OCI-LY7 (cell line): ENCODE measurements around the gene FBXW12.

ENCODE experiments used
- EZH2phosphoT487 ChIP-seq: fragments of 200-600 bp; sonication (generic); IDR thresholded peaks from 2 replicates; pipeline ENCODE4 v1.6.1; 2018; ENCODE audit warnings: low read depth, borderline replicate concordance, mild to moderate bottlenecking, mixed run types, antibody characterized with exemption, low read length, moderate library complexity, mixed read lengths
- TF ChIP-seq, protein P1 (sequence below): fragments of 200-600 bp; sonication (generic); conservative IDR thresholded peaks from 2 replicates; pipeline ENCODE4 v1.5.1; 2014; ENCODE audit warnings: mild to moderate bottlenecking, antibody characterized with exemption, low read length, moderate library complexity, mixed read lengths

DNA sequence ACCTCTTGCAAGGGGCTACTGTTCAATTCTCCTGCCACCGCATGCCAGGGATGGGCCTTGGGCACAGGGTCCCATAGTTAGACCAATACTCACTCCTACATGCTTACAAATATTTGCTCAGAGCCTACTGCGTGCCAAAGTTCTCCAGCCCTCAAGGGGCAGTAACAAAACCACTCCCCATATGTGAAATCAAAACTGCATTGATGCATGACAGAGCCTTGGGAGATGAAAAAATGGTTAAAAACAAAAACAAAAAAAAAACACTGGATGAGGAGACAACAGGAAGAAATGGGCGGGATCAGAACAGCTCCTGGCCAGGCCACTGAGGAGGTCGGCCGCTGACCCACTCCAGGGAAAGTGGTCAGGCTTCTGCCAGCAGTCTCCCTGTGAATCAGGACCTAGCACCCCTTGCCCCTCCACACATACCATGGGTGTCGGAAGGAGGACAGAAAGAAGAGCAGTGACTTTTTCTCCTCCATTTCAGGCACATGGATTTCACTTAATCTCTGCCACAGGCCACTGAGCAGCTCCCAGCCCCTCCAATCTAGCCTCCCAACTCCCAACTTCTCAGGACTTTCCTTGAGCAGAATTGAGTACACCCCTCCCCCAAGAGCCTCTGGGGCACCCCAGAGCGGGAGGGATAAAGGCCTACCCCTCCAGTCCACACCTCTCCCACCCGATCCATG, 55.1 kb downstream of the FBXW12 start:
- TF ChIP-seq, protein P1, sequence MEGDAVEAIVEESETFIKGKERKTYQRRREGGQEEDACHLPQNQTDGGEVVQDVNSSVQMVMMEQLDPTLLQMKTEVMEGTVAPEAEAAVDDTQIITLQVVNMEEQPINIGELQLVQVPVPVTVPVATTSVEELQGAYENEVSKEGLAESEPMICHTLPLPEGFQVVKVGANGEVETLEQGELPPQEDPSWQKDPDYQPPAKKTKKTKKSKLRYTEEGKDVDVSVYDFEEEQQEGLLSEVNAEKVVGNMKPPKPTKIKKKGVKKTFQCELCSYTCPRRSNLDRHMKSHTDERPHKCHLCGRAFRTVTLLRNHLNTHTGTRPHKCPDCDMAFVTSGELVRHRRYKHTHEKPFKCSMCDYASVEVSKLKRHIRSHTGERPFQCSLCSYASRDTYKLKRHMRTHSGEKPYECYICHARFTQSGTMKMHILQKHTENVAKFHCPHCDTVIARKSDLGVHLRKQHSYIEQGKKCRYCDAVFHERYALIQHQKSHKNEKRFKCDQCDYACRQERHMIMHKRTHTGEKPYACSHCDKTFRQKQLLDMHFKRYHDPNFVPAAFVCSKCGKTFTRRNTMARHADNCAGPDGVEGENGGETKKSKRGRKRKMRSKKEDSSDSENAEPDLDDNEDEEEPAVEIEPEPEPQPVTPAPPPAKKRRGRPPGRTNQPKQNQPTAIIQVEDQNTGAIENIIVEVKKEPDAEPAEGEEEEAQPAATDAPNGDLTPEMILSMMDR = no peak
- no peak for TF ChIP-seq EZH2phosphoT487
